HG02870 (cell line): ENCODE measurements around the gene RHOC.
A peak's percentile ranks its signal among the peaks of the same experiment; 100 is the strongest.

Experiments
- ATAC-seq: cut with Tn5 transposase; IDR thresholded peaks from one replicate; pipeline ENCODE4 v1.9.1; 2021; ENCODE audit warnings: mild to moderate bottlenecking, moderate library complexity; ENCODE audit not compliant: unreplicated experiment

The RHOC gene

DNA sequence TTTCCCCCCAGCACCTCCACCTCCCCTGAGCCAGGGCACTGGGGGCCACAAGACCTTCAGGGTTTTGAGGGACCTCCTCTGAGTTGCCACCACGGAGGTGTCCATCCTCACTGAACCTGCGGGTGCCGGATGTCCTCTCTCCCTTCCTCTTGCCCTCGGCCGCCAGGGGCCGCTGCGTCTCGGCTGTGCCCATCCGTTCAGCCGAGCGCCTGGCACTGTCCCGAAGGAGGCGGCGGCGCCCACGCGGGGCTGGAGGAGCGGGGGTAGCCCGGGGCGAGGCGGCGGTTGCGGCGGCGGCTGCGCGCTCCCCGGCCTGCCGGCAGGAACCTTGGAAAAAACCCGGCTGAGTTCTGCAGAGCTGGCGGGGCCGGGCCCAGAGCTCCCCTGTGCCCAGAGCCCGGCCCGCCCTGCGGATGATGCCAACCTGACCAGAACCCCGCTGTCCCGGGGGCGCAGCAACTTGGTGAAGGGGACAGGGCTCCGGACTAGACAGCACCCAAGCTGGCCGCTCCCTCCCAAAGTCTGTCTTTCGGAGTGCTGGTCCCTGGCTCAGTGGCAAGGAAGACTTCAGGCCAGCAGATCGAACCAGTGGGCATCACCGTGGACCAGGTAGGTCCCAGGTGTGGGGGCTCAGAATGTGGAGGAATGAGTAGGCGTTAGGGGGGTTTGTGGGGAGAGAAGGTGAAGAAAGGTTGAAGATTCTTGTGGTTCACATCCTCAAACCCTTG lies 11.9 kb upstream of the RHOC start:
- ATAC-seq: no peak

DNA sequence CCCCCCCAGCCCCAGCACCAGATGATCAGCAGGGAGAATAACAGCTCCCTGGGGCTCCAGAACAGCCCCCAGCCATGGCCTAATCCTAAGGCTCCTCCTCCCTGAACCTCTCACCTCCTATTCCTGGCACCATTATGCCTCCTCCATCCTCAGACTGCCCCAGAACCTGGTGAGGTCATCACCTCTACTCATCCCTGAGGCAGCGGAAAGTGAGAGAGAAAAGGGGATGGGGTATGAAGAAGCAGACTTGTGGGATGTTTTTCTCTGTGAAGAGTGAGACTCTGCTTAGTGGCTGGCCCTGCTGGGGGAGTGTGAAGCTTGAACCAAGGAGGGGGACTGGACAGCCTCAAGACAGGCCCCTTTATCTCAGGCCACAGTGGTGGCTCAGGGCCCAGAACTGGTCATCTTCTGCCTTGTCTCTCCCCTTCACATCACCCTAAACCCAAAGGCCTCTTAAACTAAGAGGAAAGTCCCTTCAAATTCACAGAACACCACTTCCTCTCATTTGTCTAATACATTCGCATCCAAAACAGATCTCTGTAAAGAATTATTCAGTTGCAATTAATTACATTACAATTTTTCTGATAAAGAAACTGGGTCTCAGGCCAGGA lies 10.4 kb upstream of the RHOC start:
- ATAC-seq: no peak

DNA sequence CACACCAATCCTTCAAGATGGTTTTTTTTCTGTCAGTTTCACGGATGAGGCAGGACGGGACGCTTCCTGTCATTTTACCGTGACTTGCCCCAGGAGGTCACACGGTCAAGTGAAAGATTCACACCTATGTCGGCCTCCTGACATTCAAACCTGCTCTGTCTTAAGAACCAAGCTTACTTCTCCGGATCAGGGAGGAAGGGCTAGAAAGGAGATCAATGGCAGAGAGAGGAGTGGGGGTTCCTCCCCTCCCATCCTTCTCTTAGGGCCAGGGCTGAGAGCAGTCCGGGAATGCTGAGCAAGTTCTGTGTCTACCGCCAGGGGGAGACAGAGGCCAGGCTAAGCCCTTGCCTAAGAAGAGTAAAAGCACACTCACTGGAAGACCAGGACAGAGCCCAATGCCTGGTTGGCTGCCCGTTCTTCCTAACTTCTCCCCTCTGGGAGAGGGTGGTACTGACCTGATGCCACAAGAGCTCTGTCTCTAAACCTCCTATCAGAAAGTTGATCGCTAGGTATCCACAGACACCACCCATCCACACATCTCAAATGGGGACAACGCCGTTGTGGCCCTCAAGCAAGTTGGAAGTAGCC lies 9.3 kb upstream of the RHOC start:
- ATAC-seq: no peak

DNA sequence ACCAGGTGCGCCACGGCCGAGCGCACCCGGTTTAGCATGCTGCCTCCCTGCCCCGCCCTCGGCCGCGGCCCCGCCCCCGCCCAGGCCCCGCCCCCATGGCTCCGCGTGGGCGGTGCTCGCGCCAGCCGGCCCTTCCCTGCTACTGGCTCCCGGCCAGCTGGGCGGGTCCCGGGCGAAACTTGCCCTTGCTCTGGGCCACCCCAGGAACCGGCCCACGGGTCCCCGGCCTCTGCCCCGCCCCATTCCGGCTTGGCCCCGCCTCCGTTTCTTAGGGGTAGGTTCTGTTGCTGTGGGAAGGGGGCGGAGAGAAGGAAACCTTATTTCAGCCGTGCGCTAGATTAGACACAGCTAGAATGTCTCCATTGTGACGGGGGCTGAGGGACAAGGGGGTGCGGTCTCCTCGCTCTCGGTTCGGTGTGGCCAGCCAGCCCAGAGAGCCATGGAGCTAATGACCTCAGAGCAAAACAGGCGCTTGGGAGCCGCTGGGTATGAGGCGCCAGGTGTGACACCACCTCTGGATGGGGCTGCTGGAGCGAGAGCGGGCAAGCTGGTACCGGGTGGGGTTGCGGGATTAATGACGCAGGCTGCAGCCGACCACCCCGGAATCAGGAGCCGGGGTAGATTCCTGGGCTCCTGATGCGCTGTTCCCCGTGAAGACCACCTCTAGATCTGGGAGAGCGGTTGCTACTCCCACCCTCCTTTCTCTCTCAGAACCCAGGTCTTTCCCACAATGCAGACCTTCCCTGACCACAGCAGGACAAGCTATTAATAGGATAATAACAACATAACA lies 8.5 kb upstream of the RHOC start, which contains the start of gene PPM1J:
Gene PPM1J, minus strand, starts transcription at position 69 of the 790 bp plus-strand sequence. Its CDS starts 31 bp downstream, at position 38.
- ATAC-seq: peak; percentile 71

DNA sequence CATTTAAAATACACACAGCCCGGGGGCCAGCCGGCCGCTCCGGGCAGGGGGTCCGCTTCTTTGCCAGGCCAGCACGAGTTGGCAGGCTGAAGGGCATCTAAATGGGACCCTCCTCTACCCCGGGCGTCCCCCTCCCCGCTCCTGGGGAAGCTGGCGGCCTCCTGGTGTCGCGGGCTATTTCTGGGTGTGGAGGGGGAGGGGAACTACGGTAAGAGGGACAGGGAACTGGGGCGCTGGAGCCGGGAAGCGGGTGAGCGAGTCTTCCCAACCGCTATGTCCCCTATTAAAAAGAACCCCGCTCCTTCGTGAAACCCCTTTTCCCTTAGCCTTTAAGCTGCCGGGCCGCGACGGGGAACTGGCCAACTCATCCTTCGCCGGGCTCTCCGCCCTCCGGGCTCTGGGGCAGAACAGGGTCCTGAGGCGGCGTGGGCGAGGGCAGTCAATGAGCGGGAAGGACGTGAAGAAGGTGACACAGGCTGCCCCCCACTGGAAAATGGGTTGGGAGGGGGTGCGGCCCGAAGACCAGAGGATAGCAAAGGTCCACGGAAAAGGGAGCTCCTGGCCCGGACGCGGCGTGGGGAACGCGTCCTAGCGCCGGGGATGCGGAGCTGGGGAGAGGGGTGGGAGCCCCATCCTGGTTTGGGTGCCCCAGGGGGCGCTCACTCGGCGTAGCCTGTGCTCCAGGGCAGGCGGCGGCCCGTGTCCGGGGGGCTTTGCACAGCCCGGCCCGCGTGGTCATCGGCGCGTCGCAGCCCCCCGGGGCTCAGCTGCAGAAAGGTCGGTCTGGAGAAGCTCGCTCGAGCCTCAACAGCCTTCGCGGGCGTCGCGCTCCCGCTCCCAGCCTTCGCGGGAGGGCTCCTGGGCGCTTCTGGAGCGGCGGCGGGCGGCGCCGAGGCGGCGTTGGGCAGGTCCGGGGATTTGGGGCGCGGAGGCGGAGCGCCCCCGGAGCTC lies 7.7 kb upstream of the RHOC start:
- peak; percentile 3 for ATAC-seq

DNA sequence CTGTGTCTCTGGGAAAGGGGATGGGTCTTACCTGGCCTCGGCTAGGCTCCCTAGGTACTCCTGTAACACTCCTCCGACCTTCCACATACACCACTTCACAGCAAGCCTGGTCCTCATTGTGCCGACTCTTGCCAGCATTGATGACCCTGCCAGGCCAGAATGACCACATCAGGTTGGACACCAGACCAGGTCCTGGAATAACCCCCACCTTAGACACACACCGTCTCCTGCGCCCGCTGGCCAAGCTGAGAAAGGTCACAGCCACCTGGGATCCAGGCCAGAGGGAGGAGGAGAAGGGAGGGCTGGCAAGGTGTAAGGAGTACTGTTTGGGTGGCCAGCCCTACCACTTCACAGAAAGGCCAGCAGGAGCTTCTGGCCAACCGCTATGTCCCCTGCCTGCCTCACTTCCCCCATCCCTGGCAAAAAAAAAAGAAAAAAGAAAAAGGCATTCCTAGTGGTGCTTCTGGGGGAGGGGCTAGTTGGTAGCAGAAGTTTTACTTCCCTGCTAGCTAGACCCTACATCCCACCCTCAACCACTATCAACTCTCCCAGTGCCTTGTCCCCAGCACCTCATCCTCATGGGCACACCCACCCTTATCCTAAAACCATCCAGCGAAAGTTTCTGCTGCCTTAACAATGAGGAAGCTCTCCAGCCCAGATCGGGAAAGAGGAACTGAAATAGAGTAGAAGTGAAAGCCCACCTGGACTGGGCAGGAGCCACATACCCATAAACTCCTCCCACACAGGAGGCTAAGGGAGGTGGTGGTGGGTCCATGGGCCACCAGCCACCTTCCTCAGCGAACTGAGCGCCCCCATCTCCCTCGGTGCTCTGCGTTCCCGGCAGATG lies 6.8 kb upstream of the RHOC start:
- ATAC-seq: peak; percentile 28

DNA sequence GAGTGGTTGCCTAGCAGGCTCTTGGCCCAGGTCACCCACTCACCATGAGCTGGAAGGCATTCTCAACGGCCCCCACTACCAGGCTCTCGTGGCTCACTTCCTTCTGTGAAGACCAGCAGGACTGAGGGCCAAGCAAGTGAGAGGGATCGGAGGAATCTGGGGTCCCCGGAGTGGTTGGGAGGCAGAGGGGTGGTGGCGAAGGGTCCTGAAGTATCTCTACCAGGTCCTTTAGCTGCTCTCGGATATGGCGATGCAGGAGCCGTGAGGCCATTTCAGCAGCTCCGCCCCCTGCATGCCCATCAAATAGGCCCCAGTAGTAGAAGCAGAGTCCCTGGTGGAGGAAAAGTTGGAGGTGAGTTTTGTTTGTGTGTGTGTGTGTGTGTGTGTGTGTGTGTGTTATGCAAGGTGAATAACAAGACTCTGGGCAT lies 5.8 kb upstream of the RHOC start:
- no peak for ATAC-seq

DNA sequence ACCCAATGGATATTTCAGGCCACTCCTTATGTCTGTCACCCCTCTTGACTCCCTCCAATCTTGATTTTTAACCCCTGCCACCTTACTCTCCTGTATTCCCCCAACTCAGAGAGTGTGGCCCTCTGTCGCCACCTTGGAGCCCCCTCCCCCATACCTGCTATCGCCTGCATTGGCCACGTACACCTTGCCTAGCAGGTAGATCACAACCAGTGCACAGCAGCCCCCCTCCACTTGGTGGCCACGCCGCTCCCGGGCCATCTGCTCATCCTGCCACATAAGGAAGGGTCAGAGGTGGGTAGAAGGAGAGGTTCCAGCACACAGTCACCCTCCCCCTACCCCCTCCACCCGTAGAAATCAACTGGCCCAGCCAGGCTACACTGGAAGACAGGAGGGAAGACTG lies 5.3 kb upstream of the RHOC start:
- ATAC-seq: no peak

DNA sequence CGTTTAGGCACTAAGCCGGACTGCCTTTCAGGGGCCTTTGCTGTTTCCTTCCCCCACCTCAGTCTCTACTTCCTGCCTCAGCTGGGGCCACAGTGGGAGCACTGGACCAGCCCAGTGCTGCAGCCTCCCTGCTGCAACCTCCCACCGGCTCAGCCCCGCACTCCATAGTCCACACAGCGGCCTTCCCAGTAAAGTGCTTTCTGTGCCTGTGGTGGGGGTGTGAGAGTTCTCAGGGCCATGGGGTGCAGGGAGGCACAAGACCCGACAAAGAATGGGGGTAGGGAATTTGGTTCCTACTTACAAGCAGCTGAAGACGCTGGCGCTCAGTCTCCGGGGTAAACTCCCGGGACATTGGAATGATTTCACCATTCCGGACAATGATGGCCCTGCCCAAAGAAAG lies 4.7 kb upstream of the RHOC start:
- no peak for ATAC-seq

DNA sequence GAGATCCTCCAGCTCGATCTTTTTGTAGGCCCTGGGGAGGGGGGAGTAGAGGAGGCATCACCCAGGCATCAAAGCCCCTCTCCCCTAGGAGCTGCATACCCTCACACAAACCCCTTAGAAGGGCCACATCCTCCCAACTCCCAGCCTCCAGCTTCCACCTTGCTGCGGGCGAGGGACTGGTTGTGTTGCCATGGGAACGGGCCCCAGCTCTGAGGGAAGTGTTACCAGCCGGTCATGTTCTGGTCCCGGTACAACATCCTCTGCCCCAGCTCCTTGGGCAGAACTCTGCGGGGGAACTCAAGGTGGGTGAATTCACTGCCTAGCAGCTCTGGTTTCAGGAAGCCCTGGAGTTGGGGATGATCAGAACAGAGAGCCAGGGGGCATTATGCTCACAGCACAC lies 4.1 kb upstream of the RHOC start:
- no peak for ATAC-seq

DNA sequence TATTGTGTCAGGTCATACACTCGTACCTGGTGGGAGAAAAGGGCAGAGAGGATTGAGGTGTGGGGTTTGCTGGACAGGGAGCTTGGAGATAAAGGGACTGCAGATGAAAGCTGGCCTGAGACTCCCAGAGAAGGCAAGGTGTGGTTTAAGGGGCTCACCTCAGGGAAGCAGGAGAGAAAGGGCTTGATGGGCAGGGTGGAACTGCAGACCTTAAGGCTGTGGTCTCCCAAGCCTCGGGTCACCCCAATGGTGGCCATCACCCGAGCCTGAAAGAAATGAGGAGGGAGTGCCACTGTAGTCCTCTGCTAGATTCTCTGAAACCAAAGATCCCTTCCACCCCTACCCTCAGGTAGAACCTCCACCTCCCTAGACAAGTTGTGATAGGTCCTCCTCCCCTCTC lies 3.7 kb upstream of the RHOC start:
- ATAC-seq: no peak

DNA sequence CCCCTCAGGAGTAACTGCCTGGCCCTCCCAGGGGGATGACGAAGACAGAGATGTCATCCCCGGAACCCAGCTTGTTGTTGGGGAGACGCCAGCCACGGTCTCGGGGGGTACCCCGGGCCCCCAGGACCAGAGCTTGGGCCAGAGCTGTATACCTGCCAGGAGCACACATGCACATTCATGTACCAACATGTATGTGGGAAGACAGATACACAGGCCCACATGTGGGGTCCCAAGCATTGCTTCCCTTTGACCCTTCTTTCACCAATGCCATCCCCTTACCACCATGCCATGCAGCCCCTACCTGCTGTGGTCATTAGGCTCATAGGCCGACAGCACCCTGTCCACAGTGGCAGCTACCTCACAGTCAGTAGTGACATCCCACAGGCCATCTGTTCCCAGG lies 3.2 kb upstream of the RHOC start:
- ATAC-seq: no peak

DNA sequence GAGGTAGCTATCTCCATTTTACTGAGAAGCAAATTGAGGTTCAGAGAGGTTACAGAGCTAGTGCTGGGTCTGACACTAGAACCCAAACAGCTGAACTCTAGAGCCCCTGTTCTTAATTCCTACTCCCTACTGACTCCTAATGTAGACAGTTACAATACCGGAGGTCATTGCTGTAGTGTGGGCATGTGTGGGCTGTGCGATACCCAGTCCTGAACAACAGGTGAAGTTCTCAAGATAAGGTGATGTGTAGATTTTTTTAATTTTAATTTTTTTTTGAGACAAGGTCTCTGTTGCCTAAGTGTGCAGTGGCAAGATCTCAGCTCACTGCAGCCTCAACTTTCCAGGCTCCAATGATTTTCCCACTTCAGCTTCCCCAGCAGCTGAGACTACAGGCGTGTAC lies 1.6 kb upstream of the RHOC start:
- ATAC-seq: no peak

DNA sequence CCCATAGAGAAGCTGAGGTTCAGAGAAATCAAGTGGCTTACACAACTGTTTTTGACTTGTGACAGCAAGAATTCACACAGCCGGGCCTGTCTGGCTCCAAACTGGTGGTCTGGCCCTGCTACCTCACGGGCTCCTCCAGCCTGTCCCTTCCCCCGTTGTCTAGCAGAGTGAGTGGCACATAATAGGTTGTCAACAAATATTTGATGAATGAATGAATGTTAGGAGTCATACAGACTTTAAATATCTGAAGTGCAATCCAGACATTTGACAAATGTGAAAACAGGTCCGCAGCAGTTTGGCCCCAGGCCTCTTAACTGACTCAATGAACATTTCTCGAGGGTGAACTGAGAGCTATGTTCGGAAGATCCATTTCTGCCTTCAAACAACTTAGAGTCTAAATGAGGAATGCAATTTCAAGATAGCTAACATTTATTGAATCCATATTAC lies 1.1 kb upstream of the RHOC start:
- ATAC-seq: no peak

DNA sequence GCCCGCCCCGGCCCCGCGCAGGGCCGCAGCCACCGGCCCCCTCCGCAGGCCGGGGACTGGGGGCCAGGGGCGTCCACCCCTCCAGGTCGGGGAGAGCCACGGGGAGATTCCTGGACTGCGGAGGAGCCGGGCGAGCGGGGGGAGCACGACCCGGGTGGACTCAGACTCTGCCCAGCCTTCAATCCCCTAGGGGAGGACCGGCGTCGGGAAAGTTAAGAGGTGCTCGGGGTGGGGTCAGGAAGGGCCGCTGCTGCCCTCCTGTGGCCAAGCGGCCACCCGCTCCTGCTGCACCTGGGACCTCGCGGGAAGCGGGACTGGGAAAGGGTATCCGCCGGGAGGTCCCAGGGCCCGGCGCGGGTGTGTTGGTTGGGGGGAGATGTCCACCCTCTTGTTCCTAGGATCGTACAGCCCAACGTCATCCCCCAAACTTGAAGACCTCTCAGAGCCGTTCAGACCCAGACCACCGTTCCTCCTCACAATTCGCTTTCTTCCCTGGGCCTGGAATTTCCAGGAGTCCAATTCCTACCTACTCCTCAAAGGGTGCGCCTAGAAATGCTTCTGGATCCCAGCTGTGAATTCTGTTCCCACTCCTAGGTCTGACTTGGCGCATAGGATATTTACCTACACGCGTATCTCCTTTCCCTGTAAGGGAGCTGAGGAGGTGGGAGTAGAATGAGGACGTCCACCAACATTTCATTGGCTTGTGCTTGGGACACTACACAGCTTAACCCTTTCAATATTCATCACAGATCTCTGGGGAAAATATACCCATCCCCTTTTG lies 484 bp upstream of the RHOC start:
- peak; percentile 51 for ATAC-seq

DNA sequence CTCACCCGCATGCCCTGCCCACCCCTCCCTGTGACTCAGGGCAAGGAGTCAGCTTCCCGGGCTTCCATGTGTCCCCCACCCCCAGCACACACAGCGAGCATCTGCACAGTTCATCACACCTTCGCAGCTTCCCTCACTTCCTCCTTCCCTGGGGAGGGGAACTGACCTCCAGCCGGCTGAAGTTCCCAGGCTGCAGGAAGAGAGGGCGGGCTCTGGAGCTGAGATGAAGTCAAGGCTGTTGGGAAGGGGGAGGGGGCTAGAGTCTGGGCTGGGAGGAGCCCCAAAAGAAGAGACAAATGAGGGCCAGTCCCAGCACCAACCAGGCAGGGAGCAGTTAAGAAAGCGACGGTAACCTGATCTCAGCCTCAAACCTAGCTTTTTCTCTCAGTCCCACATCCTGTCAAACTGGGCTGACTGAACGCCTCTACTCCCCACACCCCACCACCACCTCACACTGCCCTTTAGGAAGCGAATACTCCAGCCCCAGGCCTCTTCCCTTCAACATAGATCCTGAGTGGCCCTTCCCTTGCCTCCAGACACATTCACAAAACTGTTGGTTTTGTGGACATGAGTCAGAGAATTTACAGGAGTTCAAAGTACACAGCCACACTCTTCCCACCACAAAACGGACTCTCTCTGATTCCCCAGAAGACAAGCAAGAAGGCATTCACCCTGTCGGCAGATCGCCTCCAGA lies 1.8 kb downstream of the RHOC start:
- ATAC-seq: peak; percentile 65

DNA sequence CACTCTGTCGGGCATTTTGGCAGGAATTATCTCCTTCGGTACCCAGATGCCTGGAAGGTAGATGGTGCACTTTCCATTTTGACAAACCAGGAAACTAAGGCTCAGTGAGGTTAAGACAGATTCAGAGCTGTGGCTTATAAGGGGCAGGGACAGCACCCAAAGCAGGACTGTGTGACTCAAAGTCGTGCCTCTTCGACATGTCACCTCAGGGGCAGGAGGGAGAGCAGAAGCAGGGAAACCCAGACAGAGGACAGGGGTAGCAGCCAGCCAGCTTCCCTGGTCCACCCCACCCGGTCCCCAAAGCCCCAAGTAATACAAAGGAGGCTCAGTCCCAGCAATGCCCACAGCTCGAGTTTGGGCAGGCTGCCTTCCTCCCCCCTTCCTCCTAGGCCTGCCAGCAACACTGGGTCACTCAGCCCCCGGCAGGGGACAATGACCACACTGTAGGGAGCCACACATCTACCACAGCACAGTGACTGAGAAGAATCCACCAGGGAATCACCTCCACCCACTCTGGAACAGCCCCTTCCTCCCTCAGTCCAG lies 2.5 kb downstream of the RHOC start:
- ATAC-seq: no peak

DNA sequence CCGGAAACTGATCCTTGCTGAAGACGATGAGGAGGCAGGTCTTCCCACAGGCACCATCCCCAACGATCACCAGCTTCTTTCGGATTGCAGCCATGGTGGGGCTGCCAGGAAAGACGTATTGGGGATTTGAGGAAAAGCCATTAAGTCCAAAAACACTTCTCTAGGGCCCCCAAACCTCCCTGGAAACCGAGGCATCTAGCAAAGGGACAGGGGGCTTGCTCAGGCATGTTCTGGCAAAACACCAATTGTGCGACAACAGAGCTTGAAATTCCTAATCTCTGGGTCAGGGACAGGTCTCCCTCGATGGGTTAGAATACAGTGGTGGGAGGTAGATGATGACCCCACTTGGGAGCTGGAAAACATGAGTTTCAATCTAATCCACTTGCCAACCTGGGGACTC lies 3.2 kb downstream of the RHOC start:
- no peak for ATAC-seq
